ENCODE data around the gene SHROOM3.

SHROOM3 gene

DNA sequence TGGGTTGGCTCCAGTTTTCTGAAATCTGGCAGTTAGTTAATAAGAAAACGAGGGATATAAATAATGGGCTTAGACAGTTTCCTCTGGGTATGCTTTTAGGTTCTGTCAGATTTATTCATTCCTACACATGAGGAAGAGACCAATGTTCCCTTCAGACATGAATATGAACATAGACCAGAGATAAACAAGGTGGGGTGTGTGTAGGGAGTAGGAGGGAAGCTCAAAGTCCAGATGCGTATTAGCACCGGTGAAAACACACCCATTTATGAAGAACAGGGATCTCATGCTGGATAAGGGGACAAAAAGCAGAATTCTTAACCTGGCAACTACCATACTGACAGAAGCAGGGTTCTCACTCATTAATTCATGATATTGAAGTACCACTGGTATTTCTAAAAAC is 240.0 kb downstream of the SHROOM3 start (continued):
- TF ChIP-seq, protein P1, sequence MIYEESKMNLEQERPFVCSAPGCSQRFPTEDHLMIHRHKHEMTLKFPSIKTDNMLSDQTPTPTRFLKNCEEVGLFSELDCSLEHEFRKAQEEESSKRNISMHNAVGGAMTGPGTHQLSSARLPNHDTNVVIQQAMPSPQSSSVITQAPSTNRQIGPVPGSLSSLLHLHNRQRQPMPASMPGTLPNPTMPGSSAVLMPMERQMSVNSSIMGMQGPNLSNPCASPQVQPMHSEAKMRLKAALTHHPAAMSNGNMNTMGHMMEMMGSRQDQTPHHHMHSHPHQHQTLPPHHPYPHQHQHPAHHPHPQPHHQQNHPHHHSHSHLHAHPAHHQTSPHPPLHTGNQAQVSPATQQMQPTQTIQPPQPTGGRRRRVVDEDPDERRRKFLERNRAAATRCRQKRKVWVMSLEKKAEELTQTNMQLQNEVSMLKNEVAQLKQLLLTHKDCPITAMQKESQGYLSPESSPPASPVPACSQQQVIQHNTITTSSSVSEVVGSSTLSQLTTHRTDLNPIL (CRISPR knock-in tag; IDR thresholded peaks at IDR 0.05; ENCODE audit: low read depth), result no peak

DNA sequence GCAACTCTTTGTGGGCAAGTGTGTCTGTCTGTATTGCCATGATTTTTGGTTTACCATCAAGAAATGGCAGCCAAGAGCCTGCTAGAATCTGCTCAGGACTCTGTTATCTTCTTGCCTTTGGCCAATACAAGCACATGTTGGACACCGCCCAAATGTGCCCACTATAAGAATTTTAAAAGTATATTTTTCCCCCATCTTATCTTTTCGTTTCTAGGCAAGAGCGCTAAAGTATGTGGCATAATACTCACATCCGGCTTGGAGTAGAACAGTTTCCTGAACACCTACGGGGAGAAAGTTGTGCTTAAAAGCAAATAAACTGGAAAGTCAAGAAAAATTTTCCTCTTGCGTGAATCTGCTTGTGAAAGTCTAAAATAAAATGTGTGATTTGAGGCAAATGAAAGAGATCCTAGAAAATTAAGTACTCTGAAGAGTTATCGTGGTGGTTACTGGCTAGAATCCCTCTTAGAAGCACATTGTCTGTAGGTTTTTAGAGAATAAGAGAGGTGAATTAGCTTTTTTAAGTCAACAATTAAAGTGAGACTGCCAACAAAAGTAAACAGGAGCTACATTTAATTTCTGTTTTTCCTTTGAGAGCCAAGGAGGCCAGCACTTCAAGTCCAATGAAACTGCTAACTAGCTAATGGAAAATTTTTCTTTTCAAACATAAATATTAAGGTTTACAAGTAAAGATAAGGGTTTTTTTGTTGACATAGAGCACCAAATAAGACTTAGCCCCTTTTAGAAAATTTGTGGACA is 242.7 kb downstream of the SHROOM3 start:
- TF ChIP-seq CSDC2 (CRISPR knock-in tag; IDR thresholded peaks at IDR 0.05) (no peak), ZC3H10 (CRISPR knock-in tag; IDR thresholded peaks at IDR 0.05) (no peak), PPARA (CRISPR knock-in tag; IDR thresholded peaks at IDR 0.05; ENCODE audit: borderline replicate concordance) (no peak), ZFP30 (CRISPR knock-in tag; IDR thresholded peaks at IDR 0.05) (no peak), ZFP3 (CRISPR knock-in tag; IDR thresholded peaks at IDR 0.05) (no peak), ARNTL (CRISPR knock-in tag; IDR thresholded peaks at IDR 0.05; ENCODE audit: borderline replicate concordance, low read depth) (no peak), ZNF8 (CRISPR knock-in tag; IDR thresholded peaks at IDR 0.05) (no peak), ZNF70 (CRISPR knock-in tag; IDR thresholded peaks at IDR 0.05) (no peak)
- TF ChIP-seq, protein P2, sequence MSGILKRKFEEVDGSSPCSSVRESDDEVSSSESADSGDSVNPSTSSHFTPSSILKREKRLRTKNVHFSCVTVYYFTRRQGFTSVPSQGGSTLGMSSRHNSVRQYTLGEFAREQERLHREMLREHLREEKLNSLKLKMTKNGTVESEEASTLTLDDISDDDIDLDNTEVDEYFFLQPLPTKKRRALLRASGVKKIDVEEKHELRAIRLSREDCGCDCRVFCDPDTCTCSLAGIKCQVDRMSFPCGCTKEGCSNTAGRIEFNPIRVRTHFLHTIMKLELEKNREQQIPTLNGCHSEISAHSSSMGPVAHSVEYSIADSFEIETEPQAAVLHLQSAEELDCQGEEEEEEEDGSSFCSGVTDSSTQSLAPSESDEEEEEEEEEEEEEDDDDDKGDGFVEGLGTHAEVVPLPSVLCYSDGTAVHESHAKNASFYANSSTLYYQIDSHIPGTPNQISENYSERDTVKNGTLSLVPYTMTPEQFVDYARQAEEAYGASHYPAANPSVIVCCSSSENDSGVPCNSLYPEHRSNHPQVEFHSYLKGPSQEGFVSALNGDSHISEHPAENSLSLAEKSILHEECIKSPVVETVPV (CRISPR knock-in tag; IDR thresholded peaks at IDR 0.05), result no peak
- TF ChIP-seq, protein P1 (CRISPR knock-in tag; IDR thresholded peaks at IDR 0.05; ENCODE audit: low read depth), result no peak
- TF ChIP-seq, protein P3, sequence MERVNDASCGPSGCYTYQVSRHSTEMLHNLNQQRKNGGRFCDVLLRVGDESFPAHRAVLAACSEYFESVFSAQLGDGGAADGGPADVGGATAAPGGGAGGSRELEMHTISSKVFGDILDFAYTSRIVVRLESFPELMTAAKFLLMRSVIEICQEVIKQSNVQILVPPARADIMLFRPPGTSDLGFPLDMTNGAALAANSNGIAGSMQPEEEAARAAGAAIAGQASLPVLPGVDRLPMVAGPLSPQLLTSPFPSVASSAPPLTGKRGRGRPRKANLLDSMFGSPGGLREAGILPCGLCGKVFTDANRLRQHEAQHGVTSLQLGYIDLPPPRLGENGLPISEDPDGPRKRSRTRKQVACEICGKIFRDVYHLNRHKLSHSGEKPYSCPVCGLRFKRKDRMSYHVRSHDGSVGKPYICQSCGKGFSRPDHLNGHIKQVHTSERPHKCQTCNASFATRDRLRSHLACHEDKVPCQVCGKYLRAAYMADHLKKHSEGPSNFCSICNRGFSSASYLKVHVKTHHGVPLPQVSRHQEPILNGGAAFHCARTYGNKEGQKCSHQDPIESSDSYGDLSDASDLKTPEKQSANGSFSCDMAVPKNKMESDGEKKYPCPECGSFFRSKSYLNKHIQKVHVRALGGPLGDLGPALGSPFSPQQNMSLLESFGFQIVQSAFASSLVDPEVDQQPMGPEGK (CRISPR knock-in tag; IDR thresholded peaks at IDR 0.05; ENCODE audit: borderline replicate concordance), result no peak

DNA sequence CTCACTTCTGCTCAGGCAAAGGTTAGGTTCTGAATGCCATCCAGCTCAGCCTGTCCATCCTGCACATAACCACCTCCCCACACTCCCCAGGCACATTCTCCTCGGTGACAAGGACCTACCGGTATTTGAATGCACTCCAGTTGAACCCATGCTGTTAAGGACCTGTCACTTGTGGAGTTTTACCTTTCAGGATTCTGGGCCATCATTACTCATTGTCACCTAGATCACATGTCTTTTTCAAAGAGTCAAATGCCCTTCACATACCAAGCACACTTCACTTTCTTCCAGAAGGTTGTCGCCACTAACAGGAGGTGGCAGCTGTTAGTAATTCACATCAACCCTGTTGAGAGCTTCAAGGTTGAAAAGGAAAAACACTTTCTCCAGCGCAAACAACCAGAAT is 244.7 kb downstream of the SHROOM3 start:
- no peak for TF ChIP-seq ZNF565 (CRISPR knock-in tag; conservative IDR thresholded peaks at IDR 0.05; ENCODE audit: low read depth)
- TF ChIP-seq ZNF8 (CRISPR knock-in tag; IDR thresholded peaks at IDR 0.05), result no peak
- no peak for TF ChIP-seq ISL1 (CRISPR knock-in tag; IDR thresholded peaks at IDR 0.05)
- TF ChIP-seq ESRRG (CRISPR knock-in tag; IDR thresholded peaks at IDR 0.05), result no peak
- no peak for TF ChIP-seq RARB (CRISPR knock-in tag; IDR thresholded peaks at IDR 0.05)
- TF ChIP-seq, protein P1 (CRISPR knock-in tag; IDR thresholded peaks at IDR 0.05; ENCODE audit: low read depth), result no peak
- TF ChIP-seq PPARA (CRISPR knock-in tag; IDR thresholded peaks at IDR 0.05; ENCODE audit: borderline replicate concordance), result no peak
- TF ChIP-seq GLIS3 (CRISPR knock-in tag; IDR thresholded peaks at IDR 0.05), result no peak
- no peak for TF ChIP-seq ARNTL (CRISPR knock-in tag; IDR thresholded peaks at IDR 0.05; ENCODE audit: borderline replicate concordance, low read depth)
- no peak for ATAC-seq

More for the DNA sequence above, 242.7 kb downstream of the SHROOM3 start:
- no peak for ATAC-seq

DNA sequence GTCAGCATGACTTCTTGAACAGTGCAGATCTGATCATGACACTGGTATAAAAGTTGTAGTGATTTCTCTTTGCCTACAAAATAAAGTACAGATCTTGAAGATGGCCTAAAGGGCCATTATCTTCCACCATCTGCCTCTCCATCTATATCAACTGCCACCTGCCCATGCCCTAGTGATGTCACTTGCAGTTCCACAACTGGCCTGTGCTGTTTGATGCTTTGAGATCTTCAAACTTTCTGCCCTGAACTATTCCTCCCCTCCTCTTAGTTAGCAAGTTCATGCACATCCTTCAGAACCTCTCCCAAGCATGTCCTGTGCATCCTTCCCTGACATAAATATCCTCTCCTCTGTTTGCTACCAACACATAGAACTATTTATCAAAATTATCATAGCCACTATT is 245.9 kb downstream of the SHROOM3 start:
- TF ChIP-seq ARNTL (CRISPR knock-in tag; IDR thresholded peaks at IDR 0.05; ENCODE audit: borderline replicate concordance, low read depth) (no peak), ESRRG (CRISPR knock-in tag; IDR thresholded peaks at IDR 0.05) (no peak), SNAI2 (CRISPR knock-in tag; IDR thresholded peaks at IDR 0.05) (no peak), RARB (CRISPR knock-in tag; IDR thresholded peaks at IDR 0.05) (no peak), ZNF70 (CRISPR knock-in tag; IDR thresholded peaks at IDR 0.05) (no peak)
- TF ChIP-seq, protein P2 (CRISPR knock-in tag; IDR thresholded peaks at IDR 0.05), result no peak
- TF ChIP-seq, protein P4, sequence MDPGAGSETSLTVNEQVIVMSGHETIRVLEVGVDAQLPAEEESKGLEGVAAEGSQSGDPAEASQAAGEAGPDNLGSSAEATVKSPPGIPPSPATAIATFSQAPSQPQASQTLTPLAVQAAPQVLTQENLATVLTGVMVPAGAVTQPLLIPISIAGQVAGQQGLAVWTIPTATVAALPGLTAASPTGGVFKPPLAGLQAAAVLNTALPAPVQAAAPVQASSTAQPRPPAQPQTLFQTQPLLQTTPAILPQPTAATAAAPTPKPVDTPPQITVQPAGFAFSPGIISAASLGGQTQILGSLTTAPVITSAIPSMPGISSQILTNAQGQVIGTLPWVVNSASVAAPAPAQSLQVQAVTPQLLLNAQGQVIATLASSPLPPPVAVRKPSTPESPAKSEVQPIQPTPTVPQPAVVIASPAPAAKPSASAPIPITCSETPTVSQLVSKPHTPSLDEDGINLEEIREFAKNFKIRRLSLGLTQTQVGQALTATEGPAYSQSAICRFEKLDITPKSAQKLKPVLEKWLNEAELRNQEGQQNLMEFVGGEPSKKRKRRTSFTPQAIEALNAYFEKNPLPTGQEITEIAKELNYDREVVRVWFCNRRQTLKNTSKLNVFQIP (CRISPR knock-in tag; IDR thresholded peaks at IDR 0.05; ENCODE audit: borderline replicate concordance, low read depth), result no peak
- ATAC-seq, result no peak; the same call in 2 of the 3 replicates
